Endothelial cell of umbilical vein (primary cell): Measurements from ENCODE around the gene HMGCS2. TPM values are rescaled to one million over a fixed set of nuclear protein-coding genes. Genes with fewer than 3 reads are reported as not detected.

Experiments used
- BruUV-seq: library from RNA; stranded (reverse); fragments of 400-500 nt; replicated peaks from 2 replicates; lab custom pipeline; 2021; lab: Mats Ljungman, UMichigan
- CTCF ChIA-PET: fragments of 300-600, 350-600 bp; sonication (Branson Sonifier 250); formaldehyde crosslinking; loops from one replicate; lab custom pipeline; 2021; ENCODE audit warnings: antibody characterized with exemption, inconsistent platforms; lab: Charles Lee
- POLR2A ChIA-PET: fragments of 300-600, 350-600 bp; sonication (Branson Sonifier 250); formaldehyde crosslinking; loops from one replicate; lab custom pipeline; 2021; ENCODE audit warnings: antibody characterized with exemption, inconsistent platforms; lab: Charles Lee
- DNase-seq: peaks from one replicate; pipeline ENCODE4 v3.0.0-alpha.2; 2011; ENCODE audit warnings: low read depth, low spot score
- FAIRE-seq: peaks from 2 replicates; lab custom pipeline; 2011; peaks lifted over from hg19 to GRCh38; lab: Jason Lieb, UNC
- H2AFZ ChIP-seq: 2 replicates; pipeline ENCODE4 v1.6.0; 2012; ENCODE audit warnings: low read depth, low read length, control low read depth, inconsistent platforms
- H3K27ac ChIP-seq: 2 replicates; pipeline ENCODE4 v1.5.1; 2011; ENCODE audit warnings: low read depth, mild to moderate bottlenecking, control low read depth, low read length, moderate library complexity; ENCODE audit not compliant: insufficient read depth
- H3K27me3 ChIP-seq, 2 experiments: 2 replicates each; pipeline versions ENCODE4 v1.6.0 to v1.6.1; 2011; ENCODE audit warnings: low read length in 2 of 2, mixed read lengths in 1 of 2; ENCODE audit not compliant: control insufficient read depth in 2 of 2, insufficient read depth in 2 of 2
- H3K36me3 ChIP-seq, 2 experiments: 2 replicates in 1 of 2; 3 replicates in 1 of 2; pipeline ENCODE4 v1.5.1; 2011; ENCODE audit warnings: low read length in 2 of 2, mild to moderate bottlenecking in 1 of 2, moderate library complexity in 1 of 2; ENCODE audit not compliant: control insufficient read depth in 2 of 2, insufficient read depth in 2 of 2; ENCODE audit errors: extremely low read depth in 1 of 2
- H3K4me1 ChIP-seq: 3 replicates; pipeline ENCODE4 v1.5.1; 2011; ENCODE audit warnings: mild to moderate bottlenecking, low read length; ENCODE audit not compliant: control insufficient read depth, insufficient read depth; ENCODE audit errors: extremely low read depth
- H3K4me2 ChIP-seq: 2 replicates; pipeline ENCODE4 v1.6.1; 2011; ENCODE audit warnings: low read length, control low read depth, mixed read lengths; ENCODE audit not compliant: insufficient read depth
- H3K4me3 ChIP-seq, 3 experiments: fragments of 200-600 bp in 1 of 3; sonication (generic), shearing (Covaris generic) in 1 of 3; replicated peaks in 1 of 3; 2 replicates each; pipeline ENCODE4 v1.5.1; 2011 to 2016; ENCODE audit warnings: control low read depth in 3 of 3, low read length in 3 of 3, mild to moderate bottlenecking in 2 of 3, inconsistent platforms in 1 of 3, low read depth in 1 of 3, moderate library complexity in 1 of 3; ENCODE audit not compliant: insufficient read depth in 1 of 3
- H3K79me2 ChIP-seq: 2 replicates; pipeline ENCODE4 v1.6.0; 2012; ENCODE audit warnings: low read length, inconsistent platforms; ENCODE audit not compliant: control insufficient read depth, insufficient read depth
- H3K9ac ChIP-seq: replicated peaks from 2 replicates; pipeline ENCODE3; 2011; ENCODE audit warnings: low read length, control low read depth; ENCODE audit not compliant: insufficient read depth; ENCODE audit errors: extremely low read depth
- H3K9me1 ChIP-seq: replicated peaks from 3 replicates; pipeline ENCODE4 v1.6.0; 2011; ENCODE audit warnings: mild to moderate bottlenecking, low read length; ENCODE audit not compliant: control insufficient read depth, insufficient read depth; ENCODE audit errors: extremely low read depth
- H3K9me3 ChIP-seq: replicated peaks from 2 replicates; pipeline ENCODE4 v1.5.1; 2012; ENCODE audit warnings: low read length, inconsistent platforms; ENCODE audit not compliant: control insufficient read depth, insufficient read depth
- H4K20me1 ChIP-seq: replicated peaks from 2 replicates; pipeline ENCODE3; 2011; ENCODE audit warnings: mild to moderate bottlenecking, low read length; ENCODE audit not compliant: control insufficient read depth, insufficient read depth; ENCODE audit errors: extremely low read depth
- CTCF ChIP-seq, 2 donors: IDR thresholded peaks; 1 replicate in 1 of 2; 2 replicates in 1 of 2; pipeline ENCODE4 v1.5.1; 2011; ENCODE audit warnings: low read length in 2 of 2, mild to moderate bottlenecking in 2 of 2, moderate library complexity in 2 of 2, control low read depth in 1 of 2, inconsistent platforms in 1 of 2, low read depth in 1 of 2; ENCODE audit not compliant: insufficient read depth in 1 of 2; ENCODE audit errors: extremely low read depth in 1 of 2
- EZH2 ChIP-seq: IDR thresholded peaks from 2 replicates; pipeline ENCODE4 v1.6.1; 2012; ENCODE audit warnings: borderline replicate concordance, low read depth, mild to moderate bottlenecking, moderate library complexity, low read length, inconsistent platforms; ENCODE audit not compliant: severe bottlenecking
- FOS ChIP-seq: IDR thresholded peaks from 2 replicates; pipeline ENCODE4 v1.6.1; 2011; ENCODE audit warnings: mild to moderate bottlenecking, low read length, moderate library complexity, borderline replicate concordance; ENCODE audit not compliant: insufficient read depth
- GATA2 ChIP-seq: IDR thresholded peaks from 2 replicates; pipeline ENCODE4 v1.7.0; 2011; ENCODE audit warnings: low read depth, mild to moderate bottlenecking, moderate library complexity, mixed read lengths, low read length; ENCODE audit not compliant: insufficient read length, insufficient read depth
- JUN ChIP-seq: IDR thresholded peaks from 2 replicates; pipeline ENCODE4 v1.6.1; 2011; ENCODE audit warnings: borderline replicate concordance, low read depth; ENCODE audit not compliant: insufficient read length, insufficient read depth
- MAX ChIP-seq: IDR thresholded peaks from 2 replicates; pipeline ENCODE4 v1.6.1; 2011; ENCODE audit not compliant: insufficient read depth, insufficient read length
- MYC ChIP-seq: IDR thresholded peaks from one replicate; pipeline ENCODE4 v1.6.1; 2011; ENCODE audit warnings: mild to moderate bottlenecking, low read depth, low read length
- POLR2A ChIP-seq: IDR thresholded peaks from 2 replicates; pipeline ENCODE4 v1.6.1; 2012; ENCODE audit warnings: low read depth, mild to moderate bottlenecking, control low read depth, low read length
- POLR2AphosphoS5 ChIP-seq: IDR thresholded peaks from 2 replicates; pipeline ENCODE4 v1.6.1; 2012; ENCODE audit warnings: low read depth, mild to moderate bottlenecking, control low read depth, low read length, moderate library complexity; ENCODE audit not compliant: insufficient read depth
- dilution Hi-C: fragments of 300-500 bp; cut with MboI; formaldehyde crosslinking; loops from one replicate; pipeline ENCODE4 v1.15.0; 2019; ENCODE audit warnings: low sequenced_read_pairs; ENCODE audit not compliant: extremely low pct_ligation_motif_present
- intact Hi-C: fragments of 100-400 bp; cut with micrococcal nuclease; formaldehyde crosslinking; loops from one replicate; pipeline ENCODE4 v1.10.0; 2022
- polyA plus RNA-seq, 4 experiments: library from polyadenylated mRNA; depleted of rRNA in 3 of 4; stranded (reverse) in 3 of 4; unstranded in 1 of 4; fragments of >200 nt; gene quantifications; 2 replicates each; pipeline versions ENCODE4 v1.2.1 to v1.2.3, GENCODE V29; 2011 to 2012; ENCODE audit warnings: missing spikeins in 1 of 4
- total RNA-seq: library from RNA; stranded (reverse); gene quantifications from 2 replicates; pipeline ENCODE4 v1.2.3, GENCODE V29; 2021

The HMGCS2 gene
- total and polyA plus RNA-seq, 2 donors (not counting 3 experiments of a cell fraction or from before 2014, with no cell fraction given), result not detected

- Histone ChIP-seq H3K9ac (no peak overlapping the region), H2AFZ (no peak overlapping the region), H3K9me3 (no peaks in the 10 kb centered on the region), H3K4me1 (no peaks in the 10 kb centered on the region), H3K36me3 (peaks cover 3 to 4% of the 10 kb centered on the region in 2 experiments), H3K27me3 (no peaks in the 10 kb centered on the region), H3K9me1 (no peaks in the 10 kb centered on the region), H4K20me1 (no peaks in the 10 kb centered on the region), H3K79me2 (no peaks in the 10 kb centered on the region), H3K27ac (no peak overlapping the region), H3K4me3 (no peak overlapping the region), H3K4me2 (no peak overlapping the region)
- intact Hi-C loops, result no loop called here
- POLR2A ChIA-PET, result no interaction called here
- dilution Hi-C loops, result no loop called here
- TF ChIP-seq MYC, result no peak
- TF ChIP-seq JUN, result no peak
- TF ChIP-seq FOS, result no peak
- TF ChIP-seq POLR2AphosphoS5, result no peak
- no peak for TF ChIP-seq GATA2
- no peak for TF ChIP-seq MAX
- TF ChIP-seq CTCF (IDR thresholded peaks at IDR 0.05; ENCODE audit: extremely low read depth in 1 of 2, insufficient read depth in 1 of 2, low read depth in 1 of 2, low read length in 2 of 2), result no peak
- TF ChIP-seq POLR2A, result no peak
- no peak for TF ChIP-seq EZH2
- DNase-seq, result no peak
- CTCF ChIA-PET, result interaction anchor here (1.4 kb wide), 1 partner anchor 10 kb away, joined by 4 read pairs; no protein-coding TSS in a partner anchor
- no TSS peak for BruUV-seq
- FAIRE-seq, result no peak
Measured at GRCh38 chr1:119738100-119738720, 30.5 kb downstream of the HMGCS2 start.
